Ascending aorta (tissue), 2 donors: Measurements from ENCODE around the gene TMEM219. TPM values are rescaled to one million over a fixed set of nuclear protein-coding genes. Genes with fewer than 3 reads are reported as not detected.
A peak's percentile ranks its signal among the peaks of the same experiment; 100 is the strongest.

Source experiments
- DNase-seq, 2 donors: peaks; one replicate each; pipeline ENCODE4 v3.0.0-alpha.2; 2019; ENCODE audit warnings: low spot score in 2 of 2
- H3K27ac ChIP-seq, 2 donors: fragments of 200-600 bp; sonication (generic); one replicate each; pipeline ENCODE4 v1.5.1; 2016 to 2017; ENCODE audit warnings: mild to moderate bottlenecking in 1 of 2
- H3K27me3 ChIP-seq: fragments of 200-600 bp; sonication (generic); one replicate; pipeline ENCODE4 v1.5.1; 2017
- H3K36me3 ChIP-seq, 2 donors: fragments of 200-600 bp; sonication (generic); one replicate each; pipeline ENCODE4 v1.5.1; 2016
- H3K4me1 ChIP-seq, 2 donors: fragments of 200-600 bp; sonication (generic); one replicate each; pipeline ENCODE4 v1.5.1; 2016 to 2017; ENCODE audit warnings: mild to moderate bottlenecking in 1 of 2
- H3K4me3 ChIP-seq, 2 donors: fragments of 200-600 bp; sonication (generic); one replicate each; pipeline ENCODE4 v1.5.1; 2016 to 2017; ENCODE audit warnings: mild to moderate bottlenecking in 1 of 2
- H3K9me3 ChIP-seq, 2 donors: fragments of 200-600 bp; sonication (generic); one replicate each; pipeline ENCODE4 v1.5.1; 2016
- CTCF ChIP-seq, 3 experiments: fragments of 200-600 bp in 2 of 3; fragments of 450-650 bp in 1 of 3; sonication (generic) in 2 of 3; IDR thresholded peaks; one replicate each; pipeline ENCODE4 v1.5.1; 2016 to 2019; ENCODE audit warnings: antibody characterized with exemption in 3 of 3, mild to moderate bottlenecking in 1 of 3, moderate library complexity in 1 of 3
- intact Hi-C: fragments of 100-400 bp; cut with DNase I; formaldehyde crosslinking; loops from one replicate; pipeline ENCODE4 v1.15.1; 2023
- total RNA-seq: library from RNA; depleted of rRNA; stranded (reverse); fragments of >200 nt; gene quantifications from one replicate; pipeline ENCODE4 v1.1.0, GENCODE V29; 2016

Gene TMEM219
- total RNA-seq, 1 donor from 2014 or later: 49.2 TPM

- H3K27me3 ChIP-seq: no peaks in the 10 kb centered on the region
- H3K4me1 ChIP-seq: peaks cover 4 to 15% of the 10 kb centered on the region in 2 donors
- intact Hi-C loops: loop anchor here (1.0 to 5.0 kb wide), 5 partner anchors 23 to 189 kb away; partner anchors contain the start of genes MAZ, MVP, TAOK2 and TMEM219
- TF ChIP-seq CTCF (IDR thresholded peaks at IDR 0.05): no peak
- H3K4me3 ChIP-seq: peak within 1 kb of the TSS; percentile 69 to 77
- peak; percentile 91 to 99 for DNase-seq
- H3K27ac ChIP-seq: peak within 1 kb of the TSS; percentile 84 to 91
- no peaks in the 10 kb centered on the region for H3K9me3 ChIP-seq
- peaks cover 24 to 42% of the 10 kb centered on the region in 2 donors for H3K36me3 ChIP-seq
Measured at GRCh38 chr16:29995911-29996765, 34.3 kb downstream of the TMEM219 start, which contains the start of gene INO80E. INO80E (plus strand) TSS chr16:29996241; CDS start chr16:29996311, 70 bp downstream.

- peaks cover 25 to 40% of the 10 kb centered on the region in 2 donors for H3K36me3 ChIP-seq
- H3K4me1 ChIP-seq: peaks cover 4 to 15% of the 10 kb centered on the region in 2 donors
- intact Hi-C loops: loop anchor here (1.0 to 5.0 kb wide), 5 partner anchors 24 to 190 kb away; partner anchors contain the start of genes MAZ, MVP, TAOK2 and TMEM219
- peak overlapping the region; percentile 69 to 77 for H3K4me3 ChIP-seq
- no peaks in the 10 kb centered on the region for H3K9me3 ChIP-seq
- TF ChIP-seq CTCF (IDR thresholded peaks at IDR 0.05): no peak
- peak overlapping the region; percentile 84 to 91 for H3K27ac ChIP-seq
- DNase-seq: no peak
- H3K27me3 ChIP-seq: no peaks in the 10 kb centered on the region
Measured at GRCh38 chr16:29996766-29997250, 34.9 kb downstream of the TMEM219 start.

- no peak for TF ChIP-seq CTCF (IDR thresholded peaks at IDR 0.05)
- H3K4me3 ChIP-seq: no peak overlapping the region
- no peak overlapping the region for H3K27ac ChIP-seq
- no peaks in the 10 kb centered on the region for H3K27me3 ChIP-seq
- H3K9me3 ChIP-seq: no peaks in the 10 kb centered on the region
- intact Hi-C loops: loop anchor here (5.0 kb wide), 3 partner anchors 53 to 192 kb away; partner anchors contain the start of genes MAZ and MVP
- DNase-seq: no peak
- H3K4me1 ChIP-seq: peaks cover 4 to 12% of the 10 kb centered on the region in 2 donors
- H3K36me3 ChIP-seq: peaks cover 20 to 26% of the 10 kb centered on the region in 2 donors
Measured at GRCh38 chr16:29999605-30000004, 37.7 kb downstream of the TMEM219 start.

GRCh38 chr16:30000735-30001631, 39.1 kb downstream of the TMEM219 start:
- H3K4me3 ChIP-seq: no peak overlapping the region
- H3K27me3 ChIP-seq: no peaks in the 10 kb centered on the region
- no peak for TF ChIP-seq CTCF (IDR thresholded peaks at IDR 0.05)
- DNase-seq: no peak
- peaks cover 4 to 6% of the 10 kb centered on the region in 2 donors for H3K4me1 ChIP-seq
- intact Hi-C loops: no loop called here
- H3K36me3 ChIP-seq: peaks cover 20 to 26% of the 10 kb centered on the region in 2 donors
- H3K9me3 ChIP-seq: no peaks in the 10 kb centered on the region
- no peak overlapping the region for H3K27ac ChIP-seq
